ENCODE results near the gene ZNG1F.
"Not testable (repeated sequence)": the region's sequence is repeated elsewhere in the genome, so short reads cannot be mapped to it uniquely, and the experiment has no call there.

Gene ZNG1F

GRCh38 chr9:41189217-41189616, at the start of gene ZNG1F:
ZNG1F (minus strand) TSS chr9:41189317; CDS start chr9:41189258, 59 bp downstream.
- FAIRE-seq = not testable (repeated sequence)

- FAIRE-seq = not testable (repeated sequence)
Measured at GRCh38 chr9:41237110-41237749, 48.1 kb upstream of the ZNG1F start.

GRCh38 chr9:41236486-41237109, 47.5 kb upstream of the ZNG1F start:
- FAIRE-seq = not testable (repeated sequence)

DNA sequence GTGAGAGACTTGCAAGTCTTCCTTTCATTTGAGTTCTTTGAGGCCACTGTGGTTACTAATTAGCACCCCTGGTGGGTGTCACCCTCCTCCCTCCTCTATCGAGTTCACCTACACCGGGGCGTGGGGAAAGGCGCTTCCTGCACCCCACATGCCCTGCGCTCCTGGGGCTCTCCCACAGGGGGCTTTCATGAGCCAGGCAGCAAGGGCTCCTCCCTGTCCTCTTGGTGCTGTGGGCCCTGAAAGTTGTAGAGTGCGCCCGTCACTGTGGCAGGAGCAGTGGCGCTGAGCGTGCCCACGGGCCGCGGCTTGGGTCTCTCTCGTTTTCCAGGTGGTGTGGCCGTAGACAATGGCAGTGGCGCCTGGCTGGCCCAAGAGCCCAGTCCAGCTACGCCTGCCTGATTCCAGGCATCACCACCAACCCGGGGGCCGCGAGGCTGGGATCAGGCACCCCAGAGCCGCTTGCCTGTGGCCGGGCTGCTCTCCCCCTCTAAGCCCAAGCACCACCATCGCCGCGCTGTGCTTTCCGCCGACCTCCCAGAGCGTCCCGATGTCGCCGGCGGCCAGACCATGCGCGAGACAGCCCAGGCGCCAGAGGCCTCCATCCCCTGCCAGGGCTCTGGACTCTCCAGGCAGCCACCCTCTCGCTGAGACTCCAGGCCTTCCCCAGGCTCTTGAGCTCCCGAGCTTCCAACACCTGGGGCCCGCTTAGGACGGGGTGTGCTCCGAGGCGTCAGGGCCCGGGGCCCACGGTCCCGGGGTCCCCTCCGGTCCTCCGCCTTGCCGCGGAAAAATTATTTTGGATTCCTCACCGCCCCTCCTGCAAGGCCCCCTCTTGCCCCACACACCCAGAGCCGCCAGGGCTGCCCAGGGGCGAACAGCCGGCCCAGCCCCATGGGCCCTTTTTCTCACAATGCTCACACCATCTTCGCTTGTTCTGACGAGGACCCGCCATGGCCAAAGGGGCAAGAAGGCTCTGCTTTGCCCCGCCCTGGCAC, 46.0 kb upstream of the ZNG1F start:
- FAIRE-seq = not testable (repeated sequence)

DNA sequence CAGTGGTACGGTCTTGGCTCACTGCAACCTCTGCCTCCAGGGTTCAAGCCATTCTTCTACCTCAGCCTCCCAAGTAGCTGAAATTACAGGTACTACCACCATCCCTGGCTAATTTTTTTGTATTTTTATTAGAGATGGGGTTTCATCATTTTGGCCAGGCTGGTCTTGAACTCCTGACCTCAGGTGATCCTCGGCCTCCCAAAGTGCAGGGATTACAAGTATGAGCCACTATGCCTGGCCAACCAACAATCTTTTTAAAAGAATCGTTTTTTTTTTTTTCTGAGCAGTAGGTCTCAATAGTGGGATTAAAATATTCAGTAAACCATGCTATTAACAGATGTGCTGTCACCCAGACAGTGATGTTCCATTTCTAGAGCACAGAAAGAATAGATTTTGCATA, 45.1 kb upstream of the ZNG1F start:
- not testable (repeated sequence) for FAIRE-seq

DNA sequence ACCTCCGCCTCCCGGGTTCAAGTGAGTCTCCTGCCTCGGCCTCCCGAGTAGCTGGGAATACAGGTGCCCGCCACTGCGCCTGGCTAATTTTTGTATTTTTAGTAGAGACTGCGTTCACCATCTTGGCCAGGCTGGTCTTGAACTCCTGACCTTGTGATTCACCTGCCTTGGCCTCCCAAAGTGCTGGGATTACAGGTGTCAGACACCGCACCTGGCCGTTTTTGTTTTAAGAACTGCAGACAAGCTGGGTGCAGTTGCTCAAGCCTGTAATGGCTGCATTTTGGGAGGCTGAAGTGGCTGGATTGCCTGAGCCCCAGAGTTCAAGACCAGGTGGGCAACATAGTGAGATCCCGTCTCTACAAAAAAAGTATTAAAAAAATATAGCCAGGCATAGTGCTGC, 43.2 kb upstream of the ZNG1F start:
- FAIRE-seq = not testable (repeated sequence)

- FAIRE-seq = not testable (repeated sequence)
Measured at GRCh38 chr9:41230418-41230817, 41.3 kb upstream of the ZNG1F start.

- no peak for FAIRE-seq
Measured at GRCh38 chr9:41229408-41230401, 40.6 kb upstream of the ZNG1F start.

GRCh38 chr9:41219831-41220230, 30.7 kb upstream of the ZNG1F start:
- FAIRE-seq = not testable (repeated sequence)

- FAIRE-seq = not testable (repeated sequence)
Measured at GRCh38 chr9:41188439-41188838, 678 bp downstream of the ZNG1F start.

DNA sequence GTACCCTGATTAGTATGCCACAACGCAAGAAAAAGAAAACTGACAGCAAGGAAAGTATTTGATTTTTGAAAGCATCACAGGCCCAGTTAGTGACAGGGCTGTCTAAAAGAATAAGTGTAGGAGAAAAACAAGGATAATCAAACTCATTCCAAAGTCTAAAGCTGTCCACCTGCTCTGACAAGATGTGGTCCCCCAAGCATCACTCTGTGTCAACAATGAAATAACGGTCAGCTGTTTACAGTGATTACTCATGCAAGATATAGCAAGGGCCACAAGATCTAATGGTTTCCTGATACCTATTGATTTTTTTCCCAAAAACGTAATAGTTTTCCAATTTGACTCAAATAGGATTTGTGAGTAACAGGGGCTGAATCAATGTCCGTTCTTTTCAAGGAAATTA, 14.1 kb downstream of the ZNG1F start:
- FAIRE-seq = not testable (repeated sequence)

DNA sequence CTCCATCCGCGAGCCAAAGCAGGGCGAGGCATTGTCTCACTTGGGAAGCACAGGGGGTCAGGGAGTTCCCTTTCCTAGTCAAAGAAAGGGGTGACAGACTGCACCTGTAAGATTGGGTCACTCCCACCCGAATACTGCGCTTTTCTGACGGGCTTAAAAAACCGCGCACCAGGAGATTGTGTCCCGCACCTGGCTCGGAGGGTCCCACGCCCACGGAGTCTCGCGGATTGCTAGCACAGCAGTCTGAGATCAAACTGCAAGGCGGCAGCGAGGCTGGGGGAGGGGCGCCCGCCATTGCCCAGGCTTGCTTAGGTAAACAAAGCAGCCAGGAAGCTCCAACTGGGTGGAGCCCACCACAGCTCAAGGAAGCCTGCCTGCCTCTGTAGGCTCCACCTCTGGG, 39.0 kb downstream of the ZNG1F start:
- FAIRE-seq = not testable (repeated sequence)

GRCh38 chr9:41141878-41142277, 47.2 kb downstream of the ZNG1F start:
- not testable (repeated sequence) for FAIRE-seq

DNA sequence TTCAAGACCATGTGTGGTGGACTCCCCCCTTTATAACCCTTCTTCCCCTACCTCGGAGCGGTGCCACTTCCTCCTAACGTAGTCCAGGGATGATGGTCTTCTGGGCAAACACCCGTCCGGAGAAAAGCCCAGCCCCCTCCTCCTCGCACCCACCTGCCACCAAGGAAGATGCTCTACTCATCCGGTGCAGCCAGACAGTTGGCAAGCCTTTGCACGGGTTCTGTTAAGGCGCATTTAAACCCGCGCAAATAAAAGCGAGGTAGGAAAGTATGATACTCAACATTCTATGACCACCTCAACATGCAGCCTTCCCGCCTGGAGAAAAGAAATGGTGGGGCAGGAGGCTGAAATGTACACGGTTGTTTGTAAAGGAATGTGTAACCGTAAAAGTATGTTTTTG, 60.5 kb downstream of the ZNG1F start, which contains the start of gene FOXD4L6:
TSS of gene FOXD4L6 (minus strand) at position 101 of the 400 bp plus-strand sequence. CDS start 298 bp downstream, outside the sequence.
- FAIRE-seq = not testable (repeated sequence)

GRCh38 chr9:41126746-41127446, 62.2 kb downstream of the ZNG1F start:
- FAIRE-seq = not testable (repeated sequence)

DNA sequence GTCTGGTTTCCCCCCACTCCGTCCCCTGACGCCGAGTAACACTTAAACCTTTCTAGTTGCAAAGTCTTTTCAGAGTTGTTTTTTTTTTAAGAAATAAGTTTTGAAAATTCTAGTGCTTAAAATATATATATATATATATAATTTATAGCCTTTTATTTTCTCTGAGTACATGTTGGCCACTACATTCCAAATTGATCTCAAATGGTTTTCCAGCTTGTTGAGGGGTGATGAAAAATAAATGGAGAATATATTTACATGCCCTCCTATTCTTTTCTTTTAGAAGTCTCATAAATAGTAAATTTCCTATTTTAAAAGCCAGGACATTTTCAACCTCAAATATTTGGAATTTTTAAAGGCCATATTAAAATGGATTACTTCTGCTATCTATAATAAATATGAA, 63.2 kb downstream of the ZNG1F start:
- FAIRE-seq = not testable (repeated sequence)

GRCh38 chr9:41125109-41125658, 63.9 kb downstream of the ZNG1F start:
- not testable (repeated sequence) for FAIRE-seq

- FAIRE-seq = not testable (repeated sequence)
Measured at GRCh38 chr9:41124250-41125108, 64.6 kb downstream of the ZNG1F start.

- not testable (repeated sequence) for FAIRE-seq
Measured at GRCh38 chr9:41123812-41124211, 65.3 kb downstream of the ZNG1F start.

DNA sequence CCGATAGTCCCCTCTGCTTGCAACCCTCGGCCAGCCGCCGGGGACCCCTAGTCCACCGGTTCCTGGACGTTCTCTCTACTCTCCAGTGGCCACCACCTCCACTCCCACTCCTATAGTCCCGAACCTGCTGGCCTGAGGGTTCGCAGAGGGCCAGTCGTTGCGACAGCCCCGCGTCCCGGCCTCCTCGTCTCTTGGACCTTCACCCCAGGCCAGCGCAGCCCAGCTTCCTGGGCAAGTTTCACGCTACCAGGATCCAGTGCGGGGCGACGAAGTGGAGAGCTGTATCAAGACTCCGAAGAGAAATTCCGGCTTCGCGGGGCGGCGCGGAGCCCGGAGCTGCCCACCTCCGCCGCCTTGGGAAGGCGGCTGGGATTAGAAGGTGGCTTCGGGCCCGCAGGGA, 65.7 kb downstream of the ZNG1F start:
- not testable (repeated sequence) for FAIRE-seq

All from islet of Langerhans (tissue), 1 donor.